Bronchial epithelial cell (primary cell): ENCODE data around the gene DLGAP1. TPM values are rescaled to one million over a fixed set of nuclear protein-coding genes. Genes with fewer than 3 reads are reported as not detected.
"Not testable (repeated sequence)": the region's sequence is repeated elsewhere in the genome, so short reads cannot be mapped to it uniquely, and the experiment has no call there.

Experiments
- DNase-seq: peaks from one replicate; pipeline ENCODE4 v3.0.0-alpha.2; 2010; ENCODE audit warnings: low read depth
- FAIRE-seq: peaks from 2 replicates; lab custom pipeline; 2011; peaks lifted over from hg19 to GRCh38; lab: Jason Lieb, UNC
- H3K27me3 ChIP-seq: 2 replicates; pipeline ENCODE4 v1.5.1; 2011; ENCODE audit warnings: low read length; ENCODE audit not compliant: control insufficient read depth, insufficient read depth
- H3K36me3 ChIP-seq: 2 replicates; pipeline ENCODE4 v1.5.1; 2011; ENCODE audit warnings: low read length; ENCODE audit not compliant: control insufficient read depth, insufficient read depth
- H3K4me3 ChIP-seq: 2 replicates; pipeline ENCODE4 v1.5.1; 2011; ENCODE audit warnings: mild to moderate bottlenecking, low read depth, low read length, control low read depth
- total RNA-seq: library from RNA; depleted of rRNA; stranded (reverse); fragments of >200 nt; gene quantifications from 2 replicates; pipeline ENCODE4 v1.2.1, GENCODE V29; 2014
- TF ChIP-seq, protein P1 (sequence below): IDR thresholded peaks from 2 replicates; pipeline ENCODE4 v1.5.1; 2011; ENCODE audit warnings: mild to moderate bottlenecking, moderate library complexity, low read length, control low read depth, inconsistent platforms; ENCODE audit not compliant: insufficient read depth, severe bottlenecking

Gene DLGAP1
- total RNA-seq, 1 donor from 2014 or later: not detected

GRCh38 chr18:4063545-4063944, 391.6 kb downstream of the DLGAP1 start:
- DNase-seq: no peak
- no peak for FAIRE-seq
- Histone ChIP-seq H3K27me3 (no peaks in the 10 kb centered on the region), H3K36me3 (no peaks in the 10 kb centered on the region), H3K4me3 (no peak overlapping the region)
- TF ChIP-seq, protein P1, sequence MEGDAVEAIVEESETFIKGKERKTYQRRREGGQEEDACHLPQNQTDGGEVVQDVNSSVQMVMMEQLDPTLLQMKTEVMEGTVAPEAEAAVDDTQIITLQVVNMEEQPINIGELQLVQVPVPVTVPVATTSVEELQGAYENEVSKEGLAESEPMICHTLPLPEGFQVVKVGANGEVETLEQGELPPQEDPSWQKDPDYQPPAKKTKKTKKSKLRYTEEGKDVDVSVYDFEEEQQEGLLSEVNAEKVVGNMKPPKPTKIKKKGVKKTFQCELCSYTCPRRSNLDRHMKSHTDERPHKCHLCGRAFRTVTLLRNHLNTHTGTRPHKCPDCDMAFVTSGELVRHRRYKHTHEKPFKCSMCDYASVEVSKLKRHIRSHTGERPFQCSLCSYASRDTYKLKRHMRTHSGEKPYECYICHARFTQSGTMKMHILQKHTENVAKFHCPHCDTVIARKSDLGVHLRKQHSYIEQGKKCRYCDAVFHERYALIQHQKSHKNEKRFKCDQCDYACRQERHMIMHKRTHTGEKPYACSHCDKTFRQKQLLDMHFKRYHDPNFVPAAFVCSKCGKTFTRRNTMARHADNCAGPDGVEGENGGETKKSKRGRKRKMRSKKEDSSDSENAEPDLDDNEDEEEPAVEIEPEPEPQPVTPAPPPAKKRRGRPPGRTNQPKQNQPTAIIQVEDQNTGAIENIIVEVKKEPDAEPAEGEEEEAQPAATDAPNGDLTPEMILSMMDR: no peak

- H3K36me3 ChIP-seq: no peaks in the 10 kb centered on the region
- DNase-seq (no peak), FAIRE-seq (no peak)
- no peaks in the 10 kb centered on the region for H3K27me3 ChIP-seq
- no peak overlapping the region for H3K4me3 ChIP-seq
- TF ChIP-seq, protein P1: no peak
These were observed 394.5 kb downstream of the DLGAP1 start for GRCh38 chr18:4060427-4061281.

DNA sequence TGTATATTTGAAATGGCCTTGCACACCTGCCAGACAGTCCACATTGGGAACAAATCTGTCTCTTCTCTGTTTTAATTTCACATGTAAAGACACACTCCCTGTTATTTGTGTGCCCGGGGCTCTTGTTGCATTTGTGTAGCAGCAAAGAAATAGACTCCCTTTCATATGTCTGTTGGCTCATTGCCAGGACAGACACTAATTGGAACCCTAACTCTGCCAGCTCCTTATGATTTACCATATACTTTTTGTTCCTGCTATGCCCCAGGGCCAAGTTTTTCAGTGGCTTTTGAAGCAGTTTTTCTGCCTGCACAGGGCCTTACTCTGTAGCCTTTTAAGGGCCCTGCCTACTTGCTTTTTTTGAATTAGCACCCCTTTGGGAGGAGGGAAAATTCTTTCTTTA, 396.9 kb downstream of the DLGAP1 start:
- no peak overlapping the region for H3K4me3 ChIP-seq
- no peak for FAIRE-seq
- TF ChIP-seq, protein P1: no peak
- no peaks in the 10 kb centered on the region for H3K36me3 ChIP-seq
- no peaks in the 10 kb centered on the region for H3K27me3 ChIP-seq
- DNase-seq: no peak

- DNase-seq (peak; percentile 77), FAIRE-seq (no peak)
- Histone ChIP-seq H3K4me3 (no peak overlapping the region), H3K36me3 (no peaks in the 10 kb centered on the region), H3K27me3 (no peaks in the 10 kb centered on the region)
- TF ChIP-seq, protein P1: no peak
These were observed 414.6 kb downstream of the DLGAP1 start for GRCh38 chr18:4040391-4041092.

GRCh38 chr18:4035521-4035920, 419.6 kb downstream of the DLGAP1 start:
- peak; percentile 38 for DNase-seq
- no peak for FAIRE-seq
- Histone ChIP-seq H3K36me3 (no peaks in the 10 kb centered on the region), H3K4me3 (no peak overlapping the region), H3K27me3 (no peaks in the 10 kb centered on the region)
- TF ChIP-seq, protein P1: no peak

- DNase-seq, FAIRE-seq: not testable (repeated sequence)
These were observed 420.3 kb downstream of the DLGAP1 start for GRCh38 chr18:4034815-4035214.

More at GRCh38 chr18:4034815-4035214, 420.3 kb downstream of the DLGAP1 start:
- H3K4me3 ChIP-seq, H3K27me3 ChIP-seq, H3K36me3 ChIP-seq: not testable (repeated sequence)
